ENCODE measurements around the gene DCXR.

DCXR gene

DNA sequence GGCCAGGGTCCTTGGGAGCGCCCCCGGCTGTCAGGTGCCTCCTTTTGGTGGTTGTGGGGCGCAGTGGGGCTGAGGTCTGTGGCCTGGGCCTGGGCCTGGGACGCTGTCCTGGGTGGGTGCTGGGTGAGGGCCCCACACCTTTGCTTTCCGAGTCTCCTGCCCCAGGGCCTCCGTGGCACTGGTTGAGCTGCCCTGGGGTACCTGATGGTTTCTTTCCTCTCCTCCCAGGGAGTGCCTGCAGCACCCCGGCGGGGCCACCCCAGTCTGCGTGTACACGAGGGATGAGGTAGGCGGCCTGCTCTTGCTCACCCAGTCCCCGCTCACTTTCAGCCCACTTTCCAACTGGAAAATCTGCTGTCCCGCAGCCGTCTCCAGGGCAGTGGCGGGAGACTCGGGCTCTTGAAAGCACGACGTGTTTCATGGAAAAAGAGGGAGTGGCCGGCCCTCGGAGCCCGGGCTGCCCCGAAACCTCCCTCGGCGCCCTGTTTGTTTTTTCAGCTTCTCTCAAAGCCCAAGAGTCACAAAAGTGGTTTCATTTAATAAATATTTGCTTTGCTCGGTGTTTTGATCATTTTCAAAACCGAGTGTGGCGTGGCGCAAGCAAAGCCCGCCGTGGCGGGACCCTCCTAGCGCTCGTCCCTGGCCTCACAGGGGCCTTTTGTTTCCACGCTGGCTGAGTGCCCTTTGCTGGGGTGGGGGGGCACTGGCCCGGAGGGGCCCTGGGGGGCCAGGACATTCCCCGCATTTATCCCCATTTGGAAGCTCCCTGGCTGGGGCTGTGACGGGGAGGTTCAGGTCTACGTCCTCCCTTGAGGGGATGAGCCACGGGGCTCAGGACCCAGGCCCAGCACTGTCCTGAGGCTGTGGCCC, 42.7 kb downstream of the DCXR start:
- DNase-seq: no peak

DNA sequence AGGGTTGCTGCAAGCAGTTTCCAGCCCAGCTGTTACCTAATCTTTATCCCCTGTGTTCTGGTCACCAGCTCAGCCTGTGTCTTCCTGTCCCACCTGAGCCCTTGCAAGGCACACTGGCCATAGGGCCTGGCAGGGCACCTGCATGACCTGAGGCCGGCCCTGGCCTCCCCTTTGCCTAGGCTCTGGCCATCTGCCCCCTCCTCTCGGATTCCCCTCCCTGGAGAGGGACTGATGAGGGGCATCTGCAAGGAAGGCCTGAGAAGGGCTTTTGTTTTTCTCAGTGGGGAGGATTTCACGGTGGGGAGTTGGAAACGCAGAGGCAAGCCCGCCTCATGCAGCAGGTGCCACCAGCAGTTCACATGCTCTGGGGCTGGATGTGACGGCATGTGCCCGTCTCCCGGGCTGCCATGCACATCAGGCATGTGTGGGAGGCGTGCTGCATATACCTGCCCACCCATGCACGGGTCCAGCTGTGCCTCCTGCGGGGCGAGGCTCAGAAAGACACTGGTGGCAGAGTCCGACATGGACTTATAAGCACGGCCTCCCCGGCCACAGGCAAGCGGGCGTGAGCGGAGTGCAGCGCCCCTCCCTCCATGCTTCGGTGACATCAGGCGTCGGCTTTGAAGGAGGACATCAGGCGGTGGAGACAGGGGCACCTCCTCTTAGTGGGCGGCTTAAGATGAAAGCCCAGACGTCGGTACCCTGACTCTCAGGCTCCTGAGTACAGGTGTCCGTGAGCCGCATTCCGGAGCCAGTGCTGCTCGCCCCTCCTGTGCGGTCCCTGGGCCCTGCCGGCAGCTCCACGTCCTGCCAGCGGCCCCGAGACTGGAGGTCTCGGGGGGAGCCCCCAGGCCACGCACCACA, 43.5 kb downstream of the DCXR start:
- DNase-seq: no peak

DNA sequence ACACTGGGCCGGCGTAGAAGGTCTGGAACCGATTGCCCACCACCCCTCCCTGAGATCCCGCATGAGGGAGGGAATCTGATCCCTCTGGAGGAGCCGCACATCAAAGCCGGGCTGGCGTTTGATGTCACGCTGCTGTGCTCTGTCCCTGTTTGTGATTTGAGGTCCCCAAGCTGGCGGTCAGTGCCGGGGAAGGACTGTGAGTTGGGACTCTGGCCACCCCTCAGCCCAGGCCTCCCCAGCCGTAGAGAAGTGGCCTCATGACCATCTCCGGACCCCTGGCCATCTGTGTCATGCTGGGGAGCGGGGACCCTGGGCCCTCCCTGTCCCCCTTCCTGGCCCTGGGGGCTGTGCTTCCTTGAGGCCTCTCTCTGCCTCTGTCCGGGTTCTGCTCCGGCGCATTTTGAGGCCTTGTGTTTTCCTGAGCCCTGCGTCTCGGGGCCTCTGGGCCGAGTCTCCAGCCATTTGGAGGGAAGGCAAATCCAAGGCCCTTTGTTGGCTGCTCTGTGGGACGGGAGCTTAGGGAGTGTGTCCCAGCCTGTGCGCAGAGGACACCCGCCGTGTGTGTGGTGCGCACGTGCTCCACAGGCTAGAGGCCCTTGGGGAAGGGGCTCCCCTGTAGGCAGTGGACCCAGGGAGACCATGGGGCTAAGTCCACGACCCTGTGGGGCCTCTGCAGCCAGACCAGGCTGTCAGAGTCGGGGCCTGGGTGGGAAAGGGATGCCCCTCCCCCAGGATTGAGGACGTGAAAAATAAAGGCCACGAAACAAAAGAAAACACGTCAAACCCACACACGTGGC, 45.0 kb downstream of the DCXR start:
- no peak for DNase-seq

DNA sequence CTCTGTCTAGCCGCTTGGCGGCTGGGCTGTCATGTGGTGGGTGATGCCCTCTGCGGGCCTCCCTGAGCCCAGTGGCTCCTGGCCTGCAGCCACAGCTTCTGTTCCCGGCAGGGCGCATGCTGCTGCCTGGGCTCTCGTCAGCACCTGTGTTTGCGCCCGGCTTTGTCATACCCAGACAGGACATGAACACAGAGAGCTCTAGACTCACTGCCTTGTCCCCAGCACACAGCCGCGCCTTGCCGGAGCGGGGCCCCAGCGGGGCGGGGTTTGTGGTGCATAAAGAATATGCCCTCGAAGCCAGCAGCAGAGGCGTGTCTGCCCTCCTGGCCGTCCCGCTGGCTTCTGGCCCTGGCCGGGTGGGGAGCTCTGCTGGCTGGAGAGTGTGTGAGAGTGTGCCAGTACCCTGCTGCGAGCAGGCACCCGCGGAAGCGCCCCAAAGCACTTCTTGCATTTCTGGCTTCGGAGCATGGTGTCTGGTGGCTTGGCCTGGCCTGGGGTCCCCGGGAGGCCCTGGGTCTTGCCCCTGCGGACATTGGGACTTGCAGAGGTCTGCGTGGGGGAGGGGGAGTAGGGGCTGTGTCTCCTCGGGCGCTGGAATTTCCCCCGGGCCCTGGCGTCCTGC, 45.7 kb downstream of the DCXR start:
- DNase-seq: no peak

DNA sequence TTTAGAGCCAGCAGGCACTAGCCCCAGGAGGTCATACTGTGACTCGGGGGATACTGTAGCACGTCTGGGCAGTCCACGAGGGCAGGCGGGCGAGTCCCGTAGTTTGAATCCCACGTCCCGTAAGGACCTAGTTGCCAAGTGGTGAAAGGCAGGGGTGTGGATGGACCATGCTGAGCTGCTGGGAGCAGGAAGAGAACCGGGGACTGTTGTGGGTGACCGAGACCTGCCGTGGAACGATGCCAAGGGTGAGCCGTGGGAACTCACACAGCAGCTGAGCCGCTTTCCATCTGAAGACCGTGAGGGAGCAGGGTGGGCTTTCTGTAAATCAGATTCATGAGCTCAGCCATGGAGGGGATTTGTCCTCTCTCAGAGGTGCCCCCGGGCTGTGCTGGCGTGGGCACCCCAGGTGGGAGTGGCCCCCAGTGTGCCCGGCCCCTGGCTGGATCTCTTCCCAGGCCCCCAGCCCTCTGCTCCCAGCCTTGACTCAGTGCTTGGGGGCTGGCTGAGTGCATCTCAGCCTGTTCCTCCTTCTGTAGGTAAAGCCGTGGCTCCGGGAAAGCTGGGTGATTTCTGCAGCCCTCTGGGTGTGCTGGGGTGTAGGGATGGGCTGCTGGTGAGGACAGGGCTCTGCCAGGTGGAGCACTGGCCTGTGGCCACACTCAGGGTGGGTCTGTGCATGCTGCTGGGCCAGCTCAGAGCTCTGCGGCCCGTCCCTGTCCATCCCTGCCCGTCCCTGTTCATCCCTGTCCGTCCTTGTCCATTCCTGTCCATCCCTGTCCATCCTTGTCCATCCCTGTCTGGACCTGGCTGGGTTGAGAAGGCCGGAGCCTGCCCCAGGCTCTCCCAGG, 46.4 kb downstream of the DCXR start:
- DNase-seq: no peak

DNA sequence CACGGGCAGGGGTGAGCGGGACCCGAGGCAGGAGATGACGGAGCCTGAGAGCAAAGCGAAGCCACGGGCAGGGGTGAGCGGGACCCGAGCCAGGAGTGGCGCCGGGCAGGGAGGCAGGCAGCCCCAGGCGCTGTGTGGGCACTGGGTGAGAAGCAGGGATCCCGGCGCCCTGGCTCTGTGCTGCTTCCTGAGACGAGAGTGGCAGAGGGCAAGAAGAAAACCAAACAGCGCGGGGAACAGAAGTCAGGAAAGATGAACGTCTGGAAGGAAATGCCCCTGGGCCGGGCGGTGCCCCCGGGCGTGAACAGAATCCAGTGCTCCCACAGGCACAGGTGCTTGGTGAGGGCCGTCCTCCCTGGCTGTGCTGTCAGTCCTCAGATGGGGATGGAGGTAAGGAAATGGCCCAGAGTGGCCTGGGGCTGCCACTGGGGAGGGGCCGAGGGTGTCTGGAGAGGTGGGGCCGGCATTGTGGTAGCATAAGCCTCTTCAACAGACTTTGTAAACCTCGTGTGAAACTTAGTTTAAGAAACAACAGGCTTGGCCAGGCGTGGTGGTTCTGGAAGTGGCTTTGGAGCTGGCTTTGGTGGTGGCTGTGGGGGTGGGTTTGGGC, 50.2 kb downstream of the DCXR start:
- no peak for DNase-seq

DNA sequence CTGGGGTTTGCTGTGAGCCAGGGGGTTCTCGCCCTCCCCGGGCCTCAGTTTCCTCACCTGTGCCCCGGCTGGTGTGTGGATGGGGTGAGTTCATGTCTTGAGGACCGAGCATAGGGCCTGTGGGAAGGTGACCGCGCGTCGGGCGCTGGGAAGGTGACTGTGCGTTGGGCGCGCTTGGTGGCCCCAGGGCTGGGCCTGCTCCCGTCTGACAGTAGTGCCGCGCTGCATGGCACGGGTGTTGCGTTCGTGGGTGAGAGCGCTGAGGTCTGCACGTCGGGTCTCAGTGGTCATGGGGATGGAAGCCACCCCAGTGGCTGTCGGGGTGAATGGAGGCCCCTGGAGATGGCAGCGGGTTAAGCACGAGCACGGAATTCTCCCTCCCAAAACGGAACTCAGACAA, 50.9 kb downstream of the DCXR start:
- DNase-seq: no peak

Data from stimulated activated CD4-positive, alpha-beta T cell treated with anti-CD3 and anti-CD28 coated beads, Interleukin-4, amount 100 ng/mL, for 4 hours (primary cell).